PC-3 (cell line): ENCODE data around the gene EXOC4. TPM values are rescaled to one million over a fixed set of nuclear protein-coding genes. Genes with fewer than 3 reads are reported as not detected.

ENCODE experiments used
- ATAC-seq: fragments of 200-7000 bp; cut with Tn5 transposase; 2 replicates; pipeline ENCODE4 v1.9.1; 2020; ENCODE audit warnings: mild to moderate bottlenecking, moderate library complexity
- BruUV-seq: library from RNA; stranded (reverse); fragments of 400-500 nt; replicated peaks from 2 replicates; lab custom pipeline; 2021; lab: Mats Ljungman, UMichigan
- CTCF ChIA-PET: fragments of 300-600 bp; sonication (Branson Sonifier 250); formaldehyde crosslinking; loops from one replicate; lab custom pipeline; 2022; ENCODE audit warnings: antibody characterized with exemption; lab: Charles Lee
- POLR2A ChIA-PET: fragments of 300-600 bp; sonication (Branson Sonifier 250); formaldehyde crosslinking; loops from one replicate; lab custom pipeline; 2022; ENCODE audit warnings: antibody characterized with exemption; ENCODE audit not compliant: unreplicated experiment; lab: Charles Lee
- DNase-seq: peaks from one replicate; pipeline ENCODE4 v3.0.0-alpha.2; 2015
- H2AFZ ChIP-seq: fragments of 300-600 bp; sonication (generic); 2 replicates; pipeline ENCODE4 v1.6.0; 2016; ENCODE audit warnings: antibody characterized with exemption, low read length
- H3F3A ChIP-seq: fragments of 300-600 bp; sonication (generic); one replicate; pipeline ENCODE4 v1.6.0; 2017; ENCODE audit warnings: antibody characterized with exemption, low read length, control low read depth, mild to moderate bottlenecking; ENCODE audit not compliant: unreplicated experiment
- H3K27ac ChIP-seq: fragments of 300-600 bp; sonication (generic); 2 replicates; pipeline ENCODE4 v1.5.1; 2016; ENCODE audit warnings: mild to moderate bottlenecking, low read length
- H3K27me3 ChIP-seq: fragments of 300-600 bp; sonication (generic); 2 replicates; pipeline ENCODE4 v1.6.1; 2016; ENCODE audit warnings: low read length, mixed read lengths
- H3K36me3 ChIP-seq: fragments of 300-600 bp; sonication (generic); 2 replicates; pipeline ENCODE4 v1.6.1; 2016; ENCODE audit warnings: low read depth, mixed run types, low read length, mixed read lengths
- H3K4me1 ChIP-seq: fragments of 300-600 bp; sonication (generic); 2 replicates; pipeline ENCODE4 v1.5.1; 2016; ENCODE audit warnings: low read length; ENCODE audit not compliant: insufficient read depth
- H3K4me2 ChIP-seq: fragments of 300-600 bp; sonication (generic); 2 replicates; pipeline ENCODE4 v1.6.0; 2016; ENCODE audit warnings: low read length
- H3K4me3 ChIP-seq: fragments of 300-600 bp; sonication (generic); 2 replicates; pipeline ENCODE4 v1.5.1; 2016; ENCODE audit warnings: mild to moderate bottlenecking, low read length, mixed read lengths
- H3K79me2 ChIP-seq: fragments of 300-600 bp; sonication (generic); 2 replicates; pipeline ENCODE4 v1.6.1; 2017; ENCODE audit warnings: low read length, mixed read lengths
- H3K9ac ChIP-seq: fragments of 300-600 bp; sonication (generic); 2 replicates; pipeline ENCODE4 v1.6.0; 2016; ENCODE audit warnings: mild to moderate bottlenecking, low read length
- H3K9me2 ChIP-seq: fragments of 300-600 bp; sonication (generic); replicated peaks from 2 replicates; pipeline ENCODE4 v1.6.1; 2016; ENCODE audit warnings: mixed run types, low read length, mixed read lengths
- H3K9me3 ChIP-seq: fragments of 300-600 bp; sonication (generic); 2 replicates; pipeline ENCODE4 v1.6.1; 2016; ENCODE audit warnings: low read length, mixed read lengths
- H4K20me1 ChIP-seq: fragments of 300-600 bp; sonication (generic); 2 replicates; pipeline ENCODE4 v1.6.1; 2016; ENCODE audit warnings: low read length, mixed read lengths
- EZH2 ChIP-seq: fragments of 300-600 bp; sonication (generic); IDR thresholded peaks from one replicate; pipeline ENCODE4 v1.6.1; 2017; ENCODE audit warnings: antibody characterized with exemption, mild to moderate bottlenecking, low read length; ENCODE audit not compliant: unreplicated experiment
- EZH2phosphoT487 ChIP-seq: fragments of 300-600 bp; sonication (generic); IDR thresholded peaks from 2 replicates; pipeline ENCODE4 v1.6.1; 2018; ENCODE audit warnings: mild to moderate bottlenecking, antibody characterized with exemption, low read length, borderline replicate concordance
- intact Hi-C: fragments of 100-400 bp; cut with micrococcal nuclease; formaldehyde crosslinking; loops from 2 replicates; pipeline ENCODE4 v1.9.0; 2023
- total RNA-seq: library from RNA; depleted of rRNA; stranded (reverse); fragments of >200 nt; gene quantifications from 2 replicates; pipeline ENCODE4 v1.2.3, GENCODE V29; 2014
- TF ChIP-seq, protein P1 (sequence below): fragments of 300-600 bp; sonication (generic); conservative IDR thresholded peaks from 2 replicates; pipeline ENCODE4 v1.5.1; 2017; ENCODE audit warnings: antibody characterized with exemption, low read depth, mild to moderate bottlenecking, low read length

Gene EXOC4
- total RNA-seq, 1 experiment from 2014 or later, result 43.5 TPM

- H3K27me3 ChIP-seq, result no peaks in the 10 kb centered on the region
- CTCF ChIA-PET, result no interaction called here
- no peaks in the 10 kb centered on the region for H3K9me3 ChIP-seq
- H3K27ac ChIP-seq, result no peak overlapping the region
- TF ChIP-seq EZH2phosphoT487 (no peak), EZH2 (no peak)
- TF ChIP-seq, protein P1, sequence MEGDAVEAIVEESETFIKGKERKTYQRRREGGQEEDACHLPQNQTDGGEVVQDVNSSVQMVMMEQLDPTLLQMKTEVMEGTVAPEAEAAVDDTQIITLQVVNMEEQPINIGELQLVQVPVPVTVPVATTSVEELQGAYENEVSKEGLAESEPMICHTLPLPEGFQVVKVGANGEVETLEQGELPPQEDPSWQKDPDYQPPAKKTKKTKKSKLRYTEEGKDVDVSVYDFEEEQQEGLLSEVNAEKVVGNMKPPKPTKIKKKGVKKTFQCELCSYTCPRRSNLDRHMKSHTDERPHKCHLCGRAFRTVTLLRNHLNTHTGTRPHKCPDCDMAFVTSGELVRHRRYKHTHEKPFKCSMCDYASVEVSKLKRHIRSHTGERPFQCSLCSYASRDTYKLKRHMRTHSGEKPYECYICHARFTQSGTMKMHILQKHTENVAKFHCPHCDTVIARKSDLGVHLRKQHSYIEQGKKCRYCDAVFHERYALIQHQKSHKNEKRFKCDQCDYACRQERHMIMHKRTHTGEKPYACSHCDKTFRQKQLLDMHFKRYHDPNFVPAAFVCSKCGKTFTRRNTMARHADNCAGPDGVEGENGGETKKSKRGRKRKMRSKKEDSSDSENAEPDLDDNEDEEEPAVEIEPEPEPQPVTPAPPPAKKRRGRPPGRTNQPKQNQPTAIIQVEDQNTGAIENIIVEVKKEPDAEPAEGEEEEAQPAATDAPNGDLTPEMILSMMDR, result no peak
- intact Hi-C loops, result no loop called here
- H3K79me2 ChIP-seq, result no peaks in the 10 kb centered on the region
- no peaks in the 10 kb centered on the region for H3F3A ChIP-seq
- no peak overlapping the region for H2AFZ ChIP-seq
- no peak overlapping the region for H3K4me2 ChIP-seq
- no peaks in the 10 kb centered on the region for H3K36me3 ChIP-seq
- BruUV-seq, result no TSS peak
- H3K4me1 ChIP-seq, result no peaks in the 10 kb centered on the region
- POLR2A ChIA-PET, result no interaction called here
- H4K20me1 ChIP-seq, result no peaks in the 10 kb centered on the region
- ATAC-seq, result no peak
- H3K9me2 ChIP-seq, result no peaks in the 10 kb centered on the region
- H3K4me3 ChIP-seq, result no peak overlapping the region
- H3K9ac ChIP-seq, result no peak overlapping the region
- no peak for DNase-seq
Observed at GRCh38 chr7:133724148-133724547, 471.3 kb downstream of the EXOC4 start.

DNA sequence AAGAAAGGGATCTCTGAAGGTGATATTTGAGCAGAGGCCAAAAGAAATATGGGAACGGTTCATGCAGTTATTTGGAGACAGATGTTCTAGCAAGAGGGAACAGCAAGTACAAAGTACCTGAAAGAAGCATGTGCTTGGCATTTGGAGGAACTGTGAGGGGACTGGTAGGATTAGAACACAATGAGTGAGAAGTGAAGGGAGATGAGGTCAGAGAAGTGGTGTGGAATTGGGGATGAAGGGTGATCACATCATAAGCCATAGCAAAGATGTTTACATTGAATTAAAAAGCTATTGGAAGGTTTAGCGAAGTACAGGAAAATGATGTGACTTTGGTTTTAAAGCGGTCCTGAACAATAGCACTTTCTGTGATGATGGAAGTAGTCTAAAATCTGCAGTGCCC, 471.8 kb downstream of the EXOC4 start:
- no TSS peak for BruUV-seq
- Histone ChIP-seq H3K4me2 (no peak overlapping the region), H3F3A (no peaks in the 10 kb centered on the region), H3K27ac (no peak overlapping the region), H3K79me2 (no peaks in the 10 kb centered on the region), H3K9ac (no peak overlapping the region), H3K27me3 (no peaks in the 10 kb centered on the region), H3K36me3 (no peaks in the 10 kb centered on the region), H3K9me3 (no peaks in the 10 kb centered on the region), H3K9me2 (no peaks in the 10 kb centered on the region), H2AFZ (no peak overlapping the region), H4K20me1 (no peaks in the 10 kb centered on the region), H3K4me3 (no peak overlapping the region), H3K4me1 (no peaks in the 10 kb centered on the region)
- DNase-seq (no peak), ATAC-seq (no peak)
- intact Hi-C loops, result no loop called here
- CTCF ChIA-PET, result no interaction called here
- POLR2A ChIA-PET, result no interaction called here
- no peak for TF ChIP-seq EZH2phosphoT487
- TF ChIP-seq, protein P1, result no peak
- no peak for TF ChIP-seq EZH2

DNA sequence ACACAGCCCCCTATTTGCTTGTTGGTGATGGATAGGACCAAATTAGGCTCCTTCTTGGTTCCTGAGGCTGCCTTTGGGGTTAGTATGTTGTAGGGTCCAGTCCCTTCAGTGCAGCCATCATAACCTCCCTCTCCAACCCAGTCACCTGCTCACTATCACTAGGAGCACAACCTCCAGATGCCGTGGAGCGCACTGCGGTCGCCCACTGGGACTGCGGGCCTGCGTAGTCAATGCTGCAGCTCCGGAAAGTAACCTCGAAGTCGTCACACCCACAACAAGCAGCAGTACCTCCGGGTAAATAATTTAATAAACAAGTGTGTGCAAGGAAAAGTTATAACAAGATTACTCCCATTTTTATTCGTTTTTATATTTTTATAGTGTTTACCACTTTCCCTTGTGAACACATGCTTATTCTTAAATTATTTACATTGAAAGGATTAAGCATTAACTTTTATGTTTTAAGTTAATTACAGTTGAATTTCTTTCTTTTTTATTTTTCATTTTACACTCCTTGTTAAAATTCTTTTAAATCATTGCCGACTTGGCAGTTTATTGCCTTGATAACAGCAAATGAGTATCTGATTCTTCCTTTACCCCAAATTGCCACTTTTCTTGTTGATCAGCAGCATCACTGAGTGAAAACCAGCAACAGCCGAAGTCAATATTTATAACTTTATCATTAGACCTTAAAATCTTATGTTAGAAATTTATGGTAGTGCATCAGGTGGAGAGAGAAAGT, 474.8 kb downstream of the EXOC4 start:
- H3K27me3 ChIP-seq, result no peaks in the 10 kb centered on the region
- BruUV-seq, result no TSS peak
- intact Hi-C loops, result no loop called here
- ChIA-PET CTCF (no interaction called here), POLR2A (no interaction called here)
- H3K4me2 ChIP-seq, result no peak overlapping the region
- no peaks in the 10 kb centered on the region for H4K20me1 ChIP-seq
- no peaks in the 10 kb centered on the region for H3K4me1 ChIP-seq
- no peak for TF ChIP-seq EZH2
- TF ChIP-seq, protein P1, result no peak
- no peaks in the 10 kb centered on the region for H3K9me3 ChIP-seq
- H3F3A ChIP-seq, result no peaks in the 10 kb centered on the region
- H3K27ac ChIP-seq, result no peak overlapping the region
- no peaks in the 10 kb centered on the region for H3K9me2 ChIP-seq
- no peak overlapping the region for H3K9ac ChIP-seq
- DNase-seq, result no peak
- no peaks in the 10 kb centered on the region for H3K79me2 ChIP-seq
- no peak overlapping the region for H3K4me3 ChIP-seq
- no peak overlapping the region for H2AFZ ChIP-seq
- H3K36me3 ChIP-seq, result no peaks in the 10 kb centered on the region
- no peak for ATAC-seq
